ENCODE measurements around the gene CHST11. TPM values are rescaled to one million over a fixed set of nuclear protein-coding genes. Genes with fewer than 3 reads are reported as not detected.

CHST11 gene
- 36.2 and 38.8 TPM in 2 replicates for total RNA-seq (2014; rRNA removed; shearing (Covaris generic))

DNA sequence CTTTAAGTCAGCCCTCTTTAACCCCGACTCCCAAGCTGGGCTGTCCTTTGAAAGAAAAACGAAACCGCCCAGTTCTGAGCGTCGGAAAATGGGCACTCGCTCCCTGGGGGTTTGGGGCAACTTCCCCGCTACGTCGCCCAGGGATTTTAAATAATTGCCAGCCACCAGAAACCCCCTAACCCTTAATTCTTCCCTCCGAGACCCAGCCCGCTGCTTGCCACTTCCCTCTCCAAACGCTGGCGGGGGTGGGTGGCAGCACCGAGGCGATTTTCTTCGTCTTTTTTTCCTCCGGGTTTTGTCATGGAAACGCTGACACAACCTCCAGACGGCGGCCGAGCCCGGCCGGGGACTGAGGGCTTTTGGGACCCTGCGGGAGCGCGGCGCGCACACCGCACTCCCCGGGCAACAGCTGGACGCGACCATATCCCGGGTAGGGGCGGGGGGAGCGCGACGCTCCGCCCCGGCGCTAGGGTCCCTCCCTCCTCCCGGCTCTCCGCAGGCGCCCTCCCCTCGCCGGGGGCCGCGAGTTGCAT, at the start of gene CHST11:
CHST11 (plus strand) TSS at position 532 of the 533 bp plus-strand sequence.
- peak; percentile 92 for DNase-seq (ENCODE audit: low read depth)

DNA sequence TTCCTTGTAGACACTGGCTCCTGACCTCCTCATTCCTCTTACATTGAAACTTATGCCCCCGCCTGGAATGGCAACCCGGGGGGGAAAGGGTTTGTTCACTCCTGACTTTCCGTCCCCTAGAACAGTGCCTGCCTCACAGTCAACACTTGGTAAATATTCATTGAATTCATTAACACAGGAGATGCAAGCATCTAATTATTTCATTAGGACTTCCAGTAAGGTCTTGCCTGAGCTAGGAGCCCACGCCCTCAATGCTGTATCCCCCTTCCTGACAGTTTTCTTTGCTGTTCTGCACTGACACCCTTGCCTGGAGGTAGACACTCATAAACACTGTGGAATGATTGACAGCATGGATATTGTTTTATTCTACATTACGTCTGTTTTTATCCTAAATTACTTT, 49.3 kb upstream of the CHST11 start:
- DNase-seq (ENCODE audit: low read depth), result no peak

DNA sequence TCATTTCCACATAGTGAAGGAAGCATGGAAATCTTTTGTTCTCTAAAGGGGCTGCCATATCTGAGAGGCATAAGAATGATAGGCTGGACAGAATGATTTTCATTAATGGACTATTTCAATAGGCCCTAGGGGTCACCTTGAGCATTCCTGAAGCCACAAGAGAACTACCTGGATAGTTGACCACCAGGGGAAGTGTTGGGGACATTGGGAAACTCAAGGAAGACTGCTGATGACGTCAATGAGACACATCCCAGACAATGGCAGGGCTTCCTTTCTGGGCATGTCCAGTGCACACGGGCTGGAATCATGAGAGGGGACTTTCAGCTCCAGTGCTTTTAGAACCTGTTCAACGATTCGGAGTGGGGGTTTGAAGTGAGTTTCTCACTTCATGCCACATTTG, 48.8 kb upstream of the CHST11 start:
- DNase-seq (ENCODE audit: low read depth), result no peak

DNA sequence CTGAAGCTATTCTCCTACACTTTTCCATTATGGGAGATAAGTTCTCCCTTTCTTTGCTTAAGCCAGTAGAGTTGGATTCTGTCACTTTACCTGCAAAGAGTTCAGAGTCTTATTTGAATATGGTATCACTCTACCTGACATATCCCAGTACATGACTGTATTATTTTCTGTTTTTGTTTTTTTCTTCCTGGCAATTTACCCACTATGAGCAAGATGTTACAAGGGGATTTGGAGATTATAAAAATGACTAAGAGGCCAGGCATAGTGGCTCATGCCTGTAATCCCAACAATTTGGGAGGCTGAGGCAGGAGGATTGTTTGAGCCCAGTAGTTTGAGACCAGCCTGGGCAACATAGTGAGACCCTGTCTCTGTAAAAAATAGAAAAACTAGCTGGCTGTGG, 46.4 kb upstream of the CHST11 start:
- DNase-seq (ENCODE audit: low read depth), result no peak

DNA sequence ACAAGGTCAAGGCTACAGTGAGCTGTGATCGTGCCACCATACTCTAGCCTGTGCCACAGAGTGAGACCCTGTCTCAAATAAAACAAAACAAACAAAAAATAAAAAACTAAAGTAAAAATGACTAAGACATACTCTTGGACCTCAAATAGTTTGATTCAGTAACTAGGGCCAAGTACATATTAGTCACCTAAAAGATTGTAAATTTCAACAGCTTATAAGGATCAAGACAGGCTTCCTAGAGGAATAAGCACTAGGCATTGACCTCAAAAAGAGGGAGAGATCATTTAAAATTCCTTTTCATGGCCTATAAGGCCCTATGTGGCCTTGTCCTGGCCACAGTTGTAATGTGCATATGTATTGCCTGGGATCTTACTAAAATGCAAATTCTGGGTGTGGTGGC, 46.0 kb upstream of the CHST11 start:
- no peak for DNase-seq (ENCODE audit: low read depth)

DNA sequence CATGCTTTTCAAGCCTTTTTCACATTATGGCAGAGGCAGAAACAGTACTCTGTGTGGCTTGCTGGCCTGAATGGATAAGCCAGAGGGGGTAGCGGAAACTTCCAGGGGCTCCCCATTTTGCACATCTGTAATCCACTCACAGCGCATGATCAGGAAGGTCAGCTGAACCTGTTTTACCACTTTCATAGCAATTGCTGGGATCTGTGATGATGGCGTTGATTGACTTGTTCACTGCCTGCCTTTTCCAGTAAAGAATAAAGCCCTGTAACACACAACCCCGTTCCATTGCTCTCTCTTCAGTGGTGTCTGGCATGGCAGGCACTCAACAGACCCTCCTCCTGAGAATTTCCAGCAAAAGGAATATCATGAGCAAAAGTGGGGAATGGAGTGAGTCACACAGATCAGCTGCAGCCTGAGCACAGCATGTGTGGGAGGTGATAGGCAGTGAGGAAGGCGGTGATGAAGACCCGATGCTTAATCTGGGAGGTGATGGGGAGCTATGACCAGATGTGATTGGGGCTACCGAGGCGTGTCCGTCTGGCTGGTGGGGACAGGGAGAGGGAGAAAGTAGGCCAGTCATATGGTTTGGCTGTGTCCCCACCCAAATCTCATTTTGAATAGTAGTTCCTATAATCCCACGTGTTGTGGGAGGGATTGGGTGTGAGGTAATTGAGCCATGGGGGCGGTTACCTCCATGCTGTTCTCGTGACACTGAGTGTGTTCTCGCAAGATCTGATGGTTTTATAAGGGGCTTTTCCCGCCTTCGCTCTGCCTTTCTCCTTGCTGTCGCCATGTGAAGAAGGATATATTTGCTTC, 44.7 kb upstream of the CHST11 start:
- peak; percentile 19 for DNase-seq (ENCODE audit: low read depth)

DNA sequence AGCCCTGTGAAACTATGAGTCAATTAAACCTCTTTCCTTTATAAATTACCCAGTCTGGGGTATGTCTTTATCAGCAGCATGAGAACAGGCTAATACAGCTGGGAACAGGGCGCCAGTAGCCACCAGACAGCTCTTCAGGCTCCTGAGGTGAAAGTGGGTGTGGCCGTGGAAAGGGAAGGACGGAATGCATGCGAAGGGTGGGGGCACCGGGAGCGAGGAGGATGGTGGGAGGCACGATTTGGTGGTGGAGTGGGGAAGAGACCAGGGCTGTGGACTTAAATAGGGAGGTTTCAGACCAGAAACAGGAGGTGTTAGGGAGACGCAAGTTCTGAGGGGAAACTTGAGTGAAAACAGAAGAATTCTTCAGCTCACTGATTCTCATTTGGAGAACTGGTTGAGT, 44.1 kb upstream of the CHST11 start:
- DNase-seq (ENCODE audit: low read depth), result no peak

DNA sequence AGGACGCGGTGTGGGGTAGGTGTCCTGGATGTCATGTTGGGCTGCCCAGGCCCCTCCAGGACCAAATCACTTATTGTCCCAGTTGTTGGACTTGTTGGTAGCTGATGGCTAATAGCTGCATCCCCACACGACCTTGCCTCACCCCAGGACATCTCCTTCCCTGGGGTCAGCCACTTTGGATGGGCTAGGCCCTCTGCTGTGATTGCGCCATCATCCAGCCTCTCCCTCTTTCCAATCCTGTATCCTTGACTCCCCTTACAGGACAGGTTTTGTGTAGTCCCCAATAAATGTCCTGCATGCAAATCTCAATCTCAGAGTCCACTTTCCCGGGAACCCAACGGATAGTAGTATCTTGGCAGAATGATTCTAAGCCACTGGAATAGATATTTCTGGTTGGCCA, 43.4 kb upstream of the CHST11 start:
- DNase-seq (ENCODE audit: low read depth), result no peak

DNA sequence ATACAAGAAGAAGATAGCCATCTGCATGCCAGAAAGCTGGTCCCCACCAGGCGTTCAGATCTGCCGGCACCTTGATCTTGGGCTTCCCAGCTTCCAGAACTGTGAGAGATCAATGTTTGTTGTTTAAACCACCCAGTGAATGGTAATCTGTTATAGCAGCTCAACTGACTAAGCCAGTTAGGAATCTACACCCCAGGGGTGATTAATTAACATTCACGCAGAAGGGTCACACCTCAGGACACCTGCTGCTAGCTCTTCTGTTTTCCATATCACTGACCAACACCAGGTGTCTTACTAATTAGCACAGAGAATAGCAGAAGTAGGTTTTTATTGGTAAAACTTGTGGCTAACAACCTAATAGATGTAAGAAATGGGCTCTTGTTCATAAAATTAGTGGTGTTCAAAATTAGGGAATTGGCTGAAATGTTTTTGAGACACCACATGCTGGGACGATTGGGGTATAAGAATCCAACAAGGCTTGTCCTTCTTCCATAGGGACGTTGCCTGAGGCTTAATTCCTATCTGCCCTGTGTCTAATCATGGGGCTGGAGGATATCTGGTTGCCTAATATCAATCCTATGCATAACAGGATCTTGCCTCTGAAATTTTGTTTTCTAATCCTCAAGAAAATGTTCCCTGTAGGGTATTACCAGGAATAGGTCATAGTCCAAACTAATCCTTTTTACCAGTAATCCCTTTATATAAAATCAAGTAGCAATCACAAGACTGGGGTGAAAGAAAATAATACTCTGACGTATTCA, 42.0 kb upstream of the CHST11 start:
- DNase-seq (ENCODE audit: low read depth), result no peak

DNA sequence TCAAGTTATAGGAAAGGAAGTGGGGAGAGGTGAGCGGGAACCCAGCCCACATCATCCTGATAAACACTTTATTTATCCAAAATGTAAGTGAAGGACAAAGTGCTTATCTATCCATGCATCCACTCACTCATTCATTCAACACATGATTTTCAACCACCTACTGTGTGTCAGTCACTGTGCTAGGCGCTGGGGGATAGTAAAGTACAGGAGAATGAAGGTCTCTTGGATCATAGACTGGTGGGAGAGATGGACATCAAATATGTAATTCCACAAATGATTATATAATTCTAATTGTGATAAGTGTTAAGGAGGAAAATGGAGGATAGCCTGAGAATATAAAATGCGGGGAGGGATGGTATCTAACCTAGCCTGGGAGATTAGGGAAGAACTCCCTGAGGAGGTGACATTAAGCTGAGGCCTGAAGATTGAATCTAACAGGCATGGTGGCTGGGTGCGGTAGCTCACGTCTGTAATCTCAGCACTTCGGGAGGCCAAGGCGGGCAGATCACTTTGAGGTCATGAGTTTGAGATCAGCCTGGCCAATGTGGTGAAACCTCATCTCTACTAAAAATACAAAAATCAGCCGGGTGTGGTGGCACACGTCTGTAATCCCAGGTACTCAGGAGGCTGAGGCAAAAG, 41.3 kb upstream of the CHST11 start:
- no peak for DNase-seq (ENCODE audit: low read depth)

DNA sequence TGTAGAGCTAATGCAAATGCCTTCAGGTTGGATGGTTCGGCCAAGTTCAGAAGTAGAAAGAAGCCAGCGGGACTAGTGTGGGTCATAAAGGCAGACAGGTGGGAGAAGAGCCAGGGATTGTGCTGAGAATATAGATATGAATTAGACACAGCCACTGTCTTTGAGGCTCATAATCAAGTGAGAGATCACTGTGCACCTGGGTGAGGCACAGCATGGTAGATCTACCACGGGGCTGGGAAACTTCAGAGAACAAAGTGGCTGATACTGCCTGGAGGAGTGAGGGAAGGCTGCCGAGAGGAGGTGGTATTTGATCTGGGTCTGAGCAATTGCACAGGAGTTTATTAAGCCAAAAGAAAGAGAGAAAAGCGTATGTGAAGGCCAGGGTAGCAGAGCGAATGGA, 40.6 kb upstream of the CHST11 start:
- no peak for DNase-seq (ENCODE audit: low read depth)

DNA sequence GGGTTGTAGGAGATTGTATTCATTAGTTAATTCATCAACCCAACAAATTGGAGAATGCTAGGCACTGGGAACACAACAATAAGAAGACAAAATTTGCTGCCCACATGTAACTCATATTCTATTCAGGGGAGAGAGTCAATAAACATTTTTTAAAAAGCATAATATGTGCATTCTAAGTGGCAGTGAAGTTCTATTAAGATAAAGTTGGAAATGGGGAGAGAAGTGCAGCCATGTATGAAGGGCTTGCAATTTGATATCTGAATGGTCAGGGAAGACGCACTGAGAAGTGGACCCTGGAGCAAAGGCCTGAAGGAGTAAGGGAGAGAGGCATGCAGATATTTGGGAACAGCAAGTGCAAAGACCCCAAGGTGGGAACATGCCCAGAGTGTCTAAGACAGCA, 40.2 kb upstream of the CHST11 start:
- no peak for DNase-seq (ENCODE audit: low read depth)

DNA sequence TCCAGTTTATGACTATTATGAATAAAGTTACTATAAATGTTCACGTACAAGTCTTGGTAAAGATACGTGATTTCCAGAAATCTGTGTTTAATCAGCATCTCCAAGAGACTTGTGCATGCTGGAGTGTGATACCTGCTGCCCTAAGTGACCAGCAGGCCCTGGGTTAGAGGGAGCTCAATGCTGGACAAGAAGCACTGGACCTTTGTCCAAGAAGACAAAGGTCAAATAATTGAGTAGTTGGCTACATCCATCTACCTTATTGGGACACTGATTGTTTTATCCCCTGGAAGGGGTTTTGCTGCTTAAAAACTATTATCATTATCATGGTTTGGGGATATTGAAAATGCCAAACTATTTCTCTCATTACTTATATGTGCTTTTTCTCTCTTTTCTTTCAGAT, 37.0 kb upstream of the CHST11 start:
- DNase-seq (ENCODE audit: low read depth), result no peak

DNA sequence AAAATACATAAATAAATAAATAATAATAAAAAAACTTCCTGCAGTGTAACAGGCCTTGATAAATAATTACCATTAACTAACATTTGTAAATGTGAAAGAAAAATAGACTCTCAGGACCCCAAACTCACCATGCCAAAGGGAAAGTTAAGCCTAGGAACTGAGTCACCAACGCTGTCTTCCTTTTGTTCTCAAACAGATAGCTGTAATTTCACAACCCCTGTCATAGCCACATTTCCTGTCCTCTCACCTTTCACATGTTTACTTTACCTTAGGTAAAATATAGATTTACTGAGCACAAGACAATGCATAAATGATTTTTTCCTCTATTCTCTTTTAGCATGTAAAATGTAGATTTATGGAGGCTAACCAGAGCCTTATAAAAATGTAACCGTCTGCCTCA, 35.9 kb upstream of the CHST11 start:
- no peak for DNase-seq (ENCODE audit: low read depth)

DNA sequence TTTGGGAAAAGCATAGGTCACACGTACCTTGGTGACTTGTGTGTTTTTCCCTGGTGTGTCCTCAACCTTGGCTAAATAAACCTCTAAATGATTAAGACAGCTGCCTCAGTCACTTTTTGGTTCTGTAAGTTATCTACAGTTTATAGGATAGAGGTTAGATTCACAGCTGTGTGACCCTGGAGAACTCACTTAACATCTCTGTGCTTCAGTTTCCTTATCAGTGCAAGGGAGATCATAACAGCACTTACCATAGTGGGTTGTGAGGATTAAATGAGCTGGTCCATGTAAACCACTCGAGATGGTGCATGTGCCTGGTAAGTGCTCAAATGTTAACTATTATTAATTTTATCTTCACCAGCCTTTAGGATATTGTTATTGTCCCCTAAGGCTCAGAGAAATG, 35.4 kb upstream of the CHST11 start:
- DNase-seq (ENCODE audit: low read depth), result no peak

DNA sequence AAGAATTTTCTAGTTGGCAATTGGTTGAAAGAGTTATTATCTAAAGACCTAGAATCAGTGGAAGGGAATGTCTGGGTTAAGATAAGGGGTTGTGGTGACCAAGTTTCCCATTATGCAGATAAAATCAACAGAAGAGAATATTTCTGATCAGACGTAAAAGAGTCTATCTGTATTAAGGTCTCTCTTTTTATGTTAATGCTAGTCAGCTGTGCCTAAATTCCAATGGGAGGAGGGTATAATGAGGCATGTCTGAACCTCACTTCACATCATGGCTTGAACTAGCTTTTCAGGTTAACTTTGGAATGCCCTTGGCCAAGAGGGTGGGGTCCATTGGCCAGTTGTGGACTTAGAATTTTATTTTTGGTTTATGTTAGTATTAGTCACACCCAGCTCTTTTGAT, 34.3 kb upstream of the CHST11 start:
- DNase-seq (ENCODE audit: low read depth), result no peak

DNA sequence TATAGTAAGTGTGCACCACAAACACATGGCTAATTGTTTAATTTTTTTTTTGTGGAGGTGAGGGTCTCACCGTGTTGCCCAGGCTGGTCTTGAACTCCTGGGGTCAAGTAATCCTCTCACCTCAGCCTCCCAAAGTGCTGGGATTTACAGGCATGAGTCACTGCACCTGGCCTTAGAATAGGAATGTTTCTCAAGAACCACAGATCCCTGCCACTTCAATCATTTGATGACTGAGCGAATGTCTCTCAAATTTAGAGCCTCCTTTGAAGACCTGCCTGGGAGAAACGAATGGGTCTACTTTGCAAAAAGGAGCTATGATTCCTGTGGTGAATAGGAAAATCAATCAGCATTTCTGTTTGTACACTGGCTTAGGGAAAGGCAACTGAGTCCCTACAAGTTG, 33.5 kb upstream of the CHST11 start:
- no peak for DNase-seq (ENCODE audit: low read depth)

DNA sequence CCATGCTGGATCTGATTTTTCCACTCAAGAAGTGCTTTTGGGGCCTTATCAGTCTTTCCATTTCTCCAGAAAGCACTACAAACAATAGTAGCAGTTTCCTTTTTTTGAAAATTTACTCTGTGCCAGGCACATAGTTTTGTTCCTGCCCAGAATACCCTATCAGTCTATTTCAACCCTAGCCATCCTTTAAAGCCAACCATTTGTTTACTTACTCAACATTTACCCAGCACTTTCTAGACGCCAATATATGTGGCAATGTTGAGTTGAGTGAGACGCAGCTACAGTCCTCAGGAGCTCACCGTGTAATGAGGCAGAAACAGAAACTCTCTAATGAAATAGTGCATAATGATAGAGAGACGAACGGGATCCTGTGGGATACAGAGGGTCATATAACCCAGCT, 32.9 kb upstream of the CHST11 start:
- no peak for DNase-seq (ENCODE audit: low read depth)

DNA sequence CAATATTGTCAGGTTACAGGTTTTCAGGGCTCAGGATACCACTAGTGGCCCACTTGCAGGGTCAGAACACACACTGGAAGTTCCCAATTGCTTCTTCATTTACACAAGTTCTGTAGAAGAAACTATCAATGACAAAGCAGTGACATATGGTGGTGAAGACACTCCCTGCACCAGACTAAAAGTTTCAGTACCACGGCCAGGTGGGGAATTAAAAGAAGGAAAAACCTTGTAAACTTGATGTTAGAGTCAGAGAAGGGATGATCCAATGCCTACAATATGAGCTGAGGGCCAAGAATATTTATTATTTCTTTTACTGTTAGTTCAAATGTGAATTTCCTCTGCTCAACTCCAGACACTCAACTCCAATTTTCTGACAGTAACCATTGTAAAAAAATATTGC, 31.8 kb upstream of the CHST11 start:
- no peak for DNase-seq (ENCODE audit: low read depth)

DNA sequence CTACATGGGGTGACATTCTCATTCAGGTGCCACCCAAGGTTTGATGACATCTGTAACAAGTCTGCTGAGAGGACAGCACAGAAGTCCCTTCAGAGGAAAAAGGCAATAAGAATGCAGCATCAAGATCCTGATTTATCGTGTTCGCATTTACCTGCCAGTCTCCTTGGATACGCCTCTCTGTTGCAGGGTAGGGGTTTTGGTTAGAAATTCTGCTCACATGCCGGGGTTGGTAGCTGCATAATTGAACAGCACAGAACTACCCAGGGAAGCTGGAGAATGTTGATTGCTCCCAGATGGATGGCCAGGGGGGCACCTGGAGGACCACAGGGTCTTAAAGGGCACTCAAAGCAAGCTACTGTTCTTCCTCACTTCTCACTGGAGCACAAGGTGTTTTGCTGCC, 31.1 kb upstream of the CHST11 start:
- DNase-seq (ENCODE audit: low read depth), result no peak

DNA sequence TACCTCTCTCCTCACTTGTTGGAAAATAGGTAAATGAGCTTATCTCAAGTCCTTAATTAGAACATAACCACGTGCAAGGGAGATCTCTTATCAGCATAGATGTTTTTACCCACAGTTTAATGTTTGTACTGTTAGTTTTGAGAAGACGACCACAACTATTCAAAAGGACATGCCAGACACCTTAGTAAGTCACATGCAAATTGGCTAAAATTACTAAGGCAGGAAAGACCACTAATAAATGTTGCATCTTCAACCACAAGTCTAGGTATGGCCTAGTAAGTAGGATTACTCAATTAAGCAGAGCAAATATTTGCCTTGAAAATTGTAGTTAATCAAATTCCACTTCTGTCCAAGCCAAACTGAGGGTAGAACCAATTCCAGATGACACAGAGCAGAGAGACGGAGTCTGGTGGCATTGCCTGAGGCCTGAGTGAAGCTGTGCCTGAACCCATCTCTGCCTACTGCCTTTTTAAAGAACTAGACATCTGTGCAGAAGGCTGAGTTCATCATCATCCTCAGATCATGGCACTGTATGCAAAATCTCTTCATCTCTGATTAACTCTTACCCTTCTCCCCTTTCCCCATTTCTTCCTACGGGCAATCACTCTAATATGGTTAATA, 29.7 kb upstream of the CHST11 start:
- peak; percentile 71 for DNase-seq (ENCODE audit: low read depth)

DNA sequence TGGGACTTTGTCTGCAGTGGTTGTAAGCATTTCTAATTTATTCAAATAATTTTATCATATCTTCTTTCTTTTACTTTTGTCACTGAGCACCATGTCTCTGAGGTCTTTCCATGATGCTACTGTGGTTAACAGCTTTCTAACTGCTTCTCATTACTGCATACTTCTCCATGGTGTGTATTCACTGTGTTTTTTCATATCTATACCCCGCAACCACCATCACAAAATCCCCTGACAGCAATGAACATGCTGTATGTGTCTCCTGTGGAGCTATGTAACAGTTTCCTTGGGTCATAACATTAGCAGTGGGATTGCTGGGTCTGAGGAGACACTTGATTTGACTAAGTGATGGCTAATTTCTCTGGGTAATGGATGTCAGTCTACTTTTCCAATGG, 29.2 kb upstream of the CHST11 start:
- no peak for DNase-seq (ENCODE audit: low read depth)

All from RPMI7951 (cell line).